GM18499 (cell line): ENCODE results near the gene FBXO7.

ENCODE experiments used
- ATAC-seq: cut with Tn5 transposase; IDR thresholded peaks from one replicate; pipeline ENCODE4 v1.9.1; 2021; ENCODE audit warnings: moderate number of reproducible peaks; ENCODE audit not compliant: insufficient read depth, unreplicated experiment

The FBXO7 gene

GRCh38 chr22:32548039-32548438 is 73.4 kb downstream of the FBXO7 start:
- no peak for ATAC-seq
